ENCODE data around the gene COMMD7.

COMMD7 gene

DNA sequence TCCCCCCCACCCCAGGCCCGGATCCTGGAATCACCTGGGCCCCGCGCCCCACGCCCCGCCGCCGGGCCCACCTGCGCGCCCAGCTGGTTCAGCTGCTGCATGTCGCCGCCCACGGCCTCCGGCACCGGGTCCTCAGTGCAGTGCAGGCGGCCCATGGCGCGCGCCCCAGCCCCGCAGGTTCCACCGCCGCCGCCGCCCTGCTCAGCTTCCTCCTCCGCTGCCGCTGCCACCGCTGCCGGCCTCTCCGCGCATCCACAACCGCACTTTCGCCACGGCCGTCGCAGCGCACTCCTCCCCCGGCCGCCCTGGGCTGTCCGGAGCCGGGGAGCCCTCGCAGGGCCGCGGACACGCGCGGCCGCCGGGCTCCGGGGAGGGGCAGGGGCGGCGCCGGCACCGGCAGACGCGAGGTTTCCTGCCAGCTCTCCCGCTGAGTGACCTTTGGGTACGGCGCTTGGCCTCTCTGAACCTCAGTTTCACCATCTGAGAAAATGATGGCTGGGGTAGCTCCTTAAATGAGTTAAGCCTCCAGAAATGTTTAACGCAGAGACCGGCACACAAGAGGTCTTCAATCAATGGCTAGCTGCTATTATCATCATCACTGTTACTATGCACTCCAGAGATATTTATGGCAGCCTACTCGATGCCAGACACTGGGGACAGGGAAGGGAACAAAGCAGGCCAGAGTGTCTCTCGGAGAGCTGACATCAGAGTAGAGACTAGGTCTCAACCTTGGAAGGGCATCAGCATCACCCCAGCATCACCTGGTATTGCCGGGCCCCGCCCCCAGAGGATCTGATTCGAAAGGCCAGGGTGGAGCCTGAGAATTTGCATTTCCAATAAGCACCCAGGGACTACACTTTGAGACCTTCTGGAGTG is at the start of gene COMMD7:
TSS of gene COMMD7 (minus strand) at position 231 of the 876 bp plus-strand sequence. CDS start at position 155, 76 bp downstream.
- DNase-seq (ENCODE audit: low read depth): no peak

DNA sequence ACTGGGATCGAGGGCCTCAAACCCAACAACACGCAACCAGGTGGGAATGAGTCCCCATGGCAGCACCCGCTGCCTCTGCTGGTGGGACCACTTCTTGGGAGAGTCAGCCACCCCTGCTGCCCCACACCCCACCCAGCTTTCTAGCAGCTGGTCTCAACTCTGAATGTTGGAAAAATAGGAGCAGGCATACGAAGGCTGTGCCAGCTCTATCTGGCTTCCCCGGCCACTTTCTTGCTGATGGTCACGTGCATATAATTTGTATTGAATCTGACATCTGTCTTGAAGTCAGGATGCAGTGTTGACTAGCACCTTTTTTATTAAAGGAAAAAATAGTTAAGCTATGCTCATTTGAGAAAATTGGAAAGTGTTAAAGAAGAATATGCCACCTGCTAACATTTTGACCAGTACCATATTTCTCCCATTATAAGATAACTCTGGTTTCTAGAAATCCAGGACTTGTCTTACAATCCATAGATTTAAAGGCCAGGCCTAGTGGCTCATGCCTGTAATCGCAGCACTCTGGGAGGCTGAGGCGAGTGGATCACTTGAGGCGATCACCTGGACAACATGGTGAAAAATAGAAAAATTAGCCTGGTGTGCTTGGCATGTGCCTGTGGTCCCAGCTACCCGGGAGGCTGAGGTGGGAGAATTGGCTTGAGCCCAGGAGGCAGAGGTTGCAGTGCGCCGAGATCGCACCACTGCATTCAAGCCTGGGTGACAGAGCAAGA is 49.6 kb upstream of the COMMD7 start:
- no peak for DNase-seq (ENCODE audit: low read depth)
- no peak overlapping the region for H3K4me3 ChIP-seq (ENCODE audit: low read depth, low read length)

More for the DNA sequence above, at the start of gene COMMD7:
- H3K4me3 ChIP-seq (ENCODE audit: low read depth, low read length): peak within 1 kb of the TSS; percentile 72

DNA sequence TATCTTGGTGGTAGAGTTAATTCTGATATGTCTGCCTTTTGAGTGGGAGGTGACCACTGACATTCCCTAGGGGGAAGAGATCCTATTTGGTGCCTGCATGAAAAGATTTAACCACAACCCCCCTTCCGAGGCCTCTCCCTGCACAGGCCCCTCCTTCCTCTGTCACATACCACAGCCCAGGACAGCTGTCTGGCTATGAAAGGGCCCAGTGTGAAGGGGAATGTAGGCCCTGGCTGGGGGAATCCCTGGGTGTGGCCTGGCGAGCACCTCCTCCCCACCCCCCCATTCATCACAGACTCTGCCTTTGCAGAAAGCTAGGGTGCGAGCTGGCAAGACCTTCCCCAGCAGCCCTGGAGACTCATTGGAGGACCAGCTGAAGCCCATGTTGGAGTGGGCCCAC is 49.0 kb upstream of the COMMD7 start:
- H3K4me3 ChIP-seq (ENCODE audit: low read depth, low read length): no peak overlapping the region
- peak; percentile 44 for DNase-seq (ENCODE audit: low read depth)

DNA sequence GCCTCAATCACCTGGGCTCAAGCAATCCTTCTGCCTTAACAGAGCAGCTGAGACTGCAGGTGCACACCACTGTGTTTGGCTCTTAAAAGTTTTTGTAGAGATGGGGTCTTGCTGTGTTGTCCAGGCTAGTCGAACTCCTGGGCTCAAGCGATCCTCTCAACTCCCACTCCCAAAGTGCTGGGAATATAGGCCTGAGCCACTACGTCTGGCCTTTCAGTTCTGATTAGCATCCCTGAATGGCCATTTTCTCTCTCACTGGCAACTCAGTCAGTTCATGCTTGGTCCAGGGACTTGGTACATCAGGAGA is 47.4 kb upstream of the COMMD7 start:
- no peak for DNase-seq (ENCODE audit: low read depth)
- no peak overlapping the region for H3K4me3 ChIP-seq (ENCODE audit: low read depth, low read length)

DNA sequence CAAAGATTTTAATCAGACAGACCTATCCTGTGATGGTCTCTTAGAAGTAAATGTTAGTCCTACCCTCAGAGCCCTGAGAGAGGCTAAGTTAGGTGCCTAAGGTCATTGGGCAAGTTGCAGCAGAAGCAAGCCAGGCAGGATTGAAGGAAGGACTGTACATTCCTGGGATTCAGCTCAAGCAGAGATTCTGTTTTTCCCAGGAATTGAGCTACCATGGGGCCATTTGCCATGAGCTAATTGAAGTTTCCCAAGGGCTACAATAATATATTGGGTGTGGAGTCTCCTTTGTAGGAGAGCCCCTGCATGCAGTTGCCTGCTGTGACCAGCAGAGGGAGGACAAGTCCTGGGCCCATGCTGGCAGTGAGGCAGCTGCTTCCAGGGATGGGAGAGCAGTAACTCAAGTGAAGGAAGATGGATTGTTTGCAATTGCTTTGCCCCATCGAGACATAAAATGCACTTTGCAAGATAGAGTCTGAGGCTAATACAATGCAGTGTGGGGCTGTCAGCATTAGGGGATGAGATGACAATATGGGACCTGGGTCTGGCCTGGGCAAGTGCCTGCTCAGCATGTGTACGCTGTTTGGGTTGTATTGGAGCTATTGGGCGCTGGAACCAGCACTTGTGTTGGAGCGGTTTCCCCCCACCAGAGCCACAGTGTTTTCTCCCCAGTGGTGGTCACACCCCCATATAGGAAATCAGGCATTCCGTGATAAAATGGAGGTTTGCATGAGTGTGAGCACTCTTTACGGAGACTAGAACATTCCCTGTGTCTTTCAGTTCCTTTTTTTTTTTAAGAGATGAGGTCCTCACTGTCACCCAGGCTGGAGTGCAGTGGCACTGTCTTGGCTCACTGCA is 46.9 kb upstream of the COMMD7 start:
- H3K4me3 ChIP-seq (ENCODE audit: low read depth, low read length): no peak overlapping the region
- DNase-seq (ENCODE audit: low read depth): peak; percentile 27

DNA sequence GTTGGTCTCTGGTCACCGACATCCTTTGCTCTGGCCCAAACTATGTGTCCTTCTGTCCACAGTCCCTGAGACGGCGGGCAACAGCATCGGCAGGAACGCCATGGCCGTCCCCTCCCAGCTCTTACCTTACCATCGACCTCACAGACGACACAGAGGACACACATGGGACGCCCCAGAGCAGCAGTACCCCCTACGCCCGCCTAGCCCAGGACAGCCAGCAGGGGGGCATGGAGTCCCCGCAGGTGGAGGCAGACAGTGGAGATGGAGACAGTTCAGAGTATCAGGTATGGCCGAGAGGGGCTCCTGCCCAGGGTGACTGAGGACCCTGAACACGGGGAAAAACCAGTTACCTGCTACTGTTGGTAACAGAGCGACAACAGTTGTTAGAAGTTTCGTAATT is 43.9 kb upstream of the COMMD7 start:
- DNase-seq (ENCODE audit: low read depth): no peak

DNA sequence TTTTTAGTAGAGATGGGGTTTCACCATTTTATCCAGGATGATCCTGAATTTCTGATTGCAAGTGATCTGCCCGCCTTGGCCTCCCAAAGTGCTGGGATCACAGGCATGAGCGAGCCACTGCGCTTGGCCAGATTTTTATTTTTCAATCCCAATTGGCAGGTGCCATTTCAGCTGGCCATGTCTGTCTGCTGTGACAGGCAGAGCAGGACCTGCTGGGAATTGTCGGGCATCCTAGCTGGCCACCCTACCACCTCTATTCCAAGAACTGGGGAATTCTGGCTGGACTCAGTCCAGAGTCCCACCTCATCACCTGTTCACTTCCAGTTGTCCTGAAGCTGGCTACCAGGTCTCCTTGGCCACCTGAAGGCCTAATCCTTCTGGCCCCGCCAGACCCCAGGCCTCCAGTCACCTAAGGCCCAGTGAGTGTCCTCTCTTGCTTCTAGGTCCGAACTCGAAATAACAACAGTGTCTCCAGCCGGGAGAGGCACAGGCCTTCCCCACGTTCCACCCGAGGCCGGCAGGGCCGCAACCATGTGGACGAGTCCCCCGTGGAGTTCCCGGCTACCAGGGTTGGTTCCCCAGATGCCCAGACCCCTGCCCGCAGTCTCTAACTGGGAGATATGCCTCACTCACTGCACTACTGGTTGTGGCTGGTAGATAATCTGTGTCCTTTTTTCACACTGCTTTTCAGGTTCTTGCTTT is 42.9 kb upstream of the COMMD7 start:
- H3K4me3 ChIP-seq (ENCODE audit: low read depth, low read length): no peak overlapping the region
- no peak for DNase-seq (ENCODE audit: low read depth)

More for the DNA sequence above, 43.9 kb upstream of the COMMD7 start:
- H3K4me3 ChIP-seq (ENCODE audit: low read depth, low read length): no peak overlapping the region

DNA sequence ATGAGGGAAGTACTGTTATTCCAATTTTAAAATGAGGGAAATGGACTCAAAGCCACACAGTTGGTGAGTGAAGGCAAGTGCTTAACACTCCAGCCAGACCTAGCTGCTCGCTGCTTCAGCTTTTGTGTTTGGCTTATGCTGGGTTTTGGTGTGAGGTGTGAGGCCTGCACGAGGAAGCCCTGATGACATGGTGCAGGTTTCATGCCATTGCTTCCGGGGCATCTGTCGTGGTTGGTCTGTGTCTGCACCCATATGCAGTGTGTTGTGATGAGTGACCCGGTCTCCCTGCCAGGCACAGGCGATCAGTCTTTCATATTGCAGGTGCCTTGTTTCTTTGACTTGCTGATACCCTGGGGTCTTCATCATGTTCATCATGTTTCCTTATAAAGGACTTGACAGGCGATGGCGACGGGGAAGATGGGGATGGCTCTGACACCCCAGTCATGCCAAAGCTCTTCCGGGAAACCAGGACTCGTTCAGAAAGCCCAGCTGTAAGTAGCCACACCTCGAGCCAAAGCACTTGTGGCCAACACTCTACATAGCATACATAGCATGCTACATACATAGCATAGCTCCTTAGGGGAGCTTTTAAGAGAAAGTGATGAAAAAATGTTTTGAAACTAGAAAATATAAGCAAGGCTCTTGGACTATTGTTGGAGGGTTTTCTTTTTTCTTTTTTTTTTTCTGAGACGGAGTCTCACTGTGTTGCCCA is 41.3 kb upstream of the COMMD7 start:
- DNase-seq (ENCODE audit: low read depth): no peak
- H3K4me3 ChIP-seq (ENCODE audit: low read depth, low read length): no peak overlapping the region

DNA sequence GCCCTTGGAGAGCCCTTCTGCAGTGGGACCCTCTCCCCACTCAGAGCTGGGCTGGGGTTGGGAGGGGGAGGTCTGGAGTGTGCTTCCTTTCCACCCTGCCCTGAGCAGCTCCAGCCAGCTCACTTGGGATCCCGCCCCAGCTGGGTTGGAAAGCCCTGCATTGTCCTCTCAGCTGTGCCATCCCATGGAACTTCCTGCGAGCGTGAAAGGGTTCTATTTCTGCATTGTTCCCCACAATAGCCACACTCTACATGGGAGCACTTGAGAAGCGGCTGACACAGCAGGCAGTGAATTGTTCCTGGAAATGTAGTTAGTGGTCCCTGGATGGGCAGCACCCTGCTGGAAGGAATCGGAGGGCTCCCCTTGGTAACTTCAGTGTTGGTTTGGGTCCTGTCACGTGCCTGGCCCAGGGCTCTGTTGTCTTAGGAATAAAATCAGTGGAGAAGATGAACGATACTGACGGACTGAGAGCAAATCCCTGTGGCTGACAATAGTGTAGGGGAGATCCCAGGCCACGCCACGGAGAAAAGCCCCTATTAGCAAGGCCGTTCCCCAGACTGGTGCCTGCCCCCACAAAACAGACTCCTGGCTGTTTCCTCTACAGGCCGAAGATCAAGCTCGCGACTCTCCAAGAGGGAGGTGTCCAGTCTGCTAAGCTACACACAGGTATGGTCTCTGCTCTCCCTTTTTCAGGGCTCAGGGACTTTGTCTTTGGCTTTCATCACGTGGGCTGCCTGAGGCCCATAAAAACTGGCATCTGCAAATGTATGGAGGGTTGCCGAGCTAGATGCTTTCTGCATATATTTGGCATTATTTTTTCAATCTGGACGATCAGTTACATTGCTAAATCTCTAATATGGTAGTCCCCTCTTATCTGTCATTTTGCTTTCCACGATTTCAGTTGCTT is 37.7 kb upstream of the COMMD7 start:
- no peak for DNase-seq (ENCODE audit: low read depth)
- H3K4me3 ChIP-seq (ENCODE audit: low read depth, low read length): no peak overlapping the region

DNA sequence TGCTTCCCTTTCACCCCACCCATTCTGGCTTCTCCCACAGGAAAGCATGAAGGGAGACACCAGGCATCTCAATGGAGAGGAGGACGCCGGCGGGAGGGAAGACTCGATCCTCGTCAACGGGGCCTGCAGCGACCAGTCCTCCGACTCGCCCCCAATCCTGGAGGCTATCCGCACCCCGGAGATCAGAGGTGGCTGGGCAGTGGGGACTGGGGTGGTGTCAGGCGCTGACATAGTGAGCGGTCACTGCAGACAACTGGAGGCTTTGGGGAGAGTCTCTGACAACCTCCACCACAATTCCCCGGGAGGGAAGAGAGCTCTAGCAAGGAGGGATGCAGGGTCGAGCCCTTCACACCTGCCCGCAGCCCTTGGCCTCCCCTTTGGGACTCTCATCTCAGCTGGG is 37.0 kb upstream of the COMMD7 start:
- no peak overlapping the region for H3K4me3 ChIP-seq (ENCODE audit: low read depth, low read length)
- no peak for DNase-seq (ENCODE audit: low read depth)

DNA sequence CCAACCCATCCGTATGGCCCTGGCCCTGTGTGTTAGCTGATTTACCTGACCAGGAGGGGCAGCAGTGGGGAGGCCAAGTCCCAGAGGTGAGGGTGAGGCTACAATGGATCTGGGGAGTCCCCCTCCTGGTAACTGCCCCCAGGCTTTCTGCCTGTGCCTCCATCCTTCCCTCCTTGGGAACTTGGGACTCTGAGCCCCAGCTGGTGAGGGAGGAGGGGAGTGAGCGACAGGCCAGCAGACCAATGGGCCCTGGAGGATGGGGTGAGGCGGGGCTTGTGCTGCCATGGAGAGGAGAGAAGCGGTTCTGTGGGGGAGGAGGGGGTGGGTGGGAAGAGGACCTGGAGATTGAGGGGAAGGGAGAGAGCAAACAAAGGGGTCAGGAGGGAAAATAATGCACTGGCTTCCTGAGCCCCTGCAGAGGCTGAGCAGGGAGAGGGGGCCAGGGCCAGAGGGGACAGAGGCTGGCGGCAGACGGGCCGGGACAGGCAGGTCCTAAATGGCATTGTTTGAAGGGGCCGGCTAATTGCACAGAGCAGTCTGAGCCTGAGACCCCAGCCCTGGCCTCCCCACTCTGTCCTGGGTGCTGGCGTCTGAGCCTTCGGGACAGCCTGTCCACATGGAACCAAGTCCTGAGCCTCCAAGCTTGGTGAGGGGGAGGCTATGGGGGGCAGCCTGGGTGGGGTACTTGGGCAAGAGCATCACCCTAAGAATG is 36.4 kb upstream of the COMMD7 start:
- no peak overlapping the region for H3K4me3 ChIP-seq (ENCODE audit: low read depth, low read length)
- no peak for DNase-seq (ENCODE audit: low read depth)

DNA sequence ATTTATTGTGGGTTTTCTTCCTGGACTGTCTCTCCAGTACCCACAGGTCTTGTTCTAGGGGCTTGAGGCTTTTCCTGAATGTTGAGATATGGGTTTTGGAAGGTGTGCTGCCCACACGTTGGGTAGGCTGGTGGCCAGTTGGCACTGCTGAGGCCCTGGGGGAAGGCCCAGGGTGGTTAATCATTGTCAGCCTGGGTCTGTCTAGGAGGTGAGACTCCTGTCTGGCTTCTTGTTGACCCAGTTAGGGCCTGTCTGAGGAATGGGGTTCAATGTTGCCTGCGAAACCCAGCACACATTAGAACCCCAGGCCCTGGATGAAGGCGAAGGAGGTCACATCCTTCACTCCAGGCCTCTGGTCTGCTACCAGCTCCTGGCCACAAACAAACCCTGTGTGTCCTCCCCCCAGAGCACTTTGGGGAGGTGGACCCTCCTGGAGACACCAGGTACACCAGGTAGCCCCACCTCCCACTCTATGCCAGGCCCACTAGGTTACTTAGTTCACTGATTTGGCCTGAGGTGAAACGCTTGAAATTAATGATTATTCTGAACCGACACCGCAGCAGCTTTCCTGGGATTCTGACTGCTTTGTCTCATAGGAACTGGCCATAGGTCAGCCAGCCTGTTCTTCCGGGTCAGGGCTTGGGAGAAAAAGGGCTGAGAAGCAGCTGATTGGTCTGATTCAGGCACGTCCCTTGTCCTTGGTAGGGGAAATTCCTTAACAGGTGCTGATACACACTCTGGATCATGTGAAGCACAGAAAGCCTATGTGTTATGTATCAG is 34.1 kb upstream of the COMMD7 start:
- no peak for DNase-seq (ENCODE audit: low read depth)
- no peak overlapping the region for H3K4me3 ChIP-seq (ENCODE audit: low read depth, low read length)

DNA sequence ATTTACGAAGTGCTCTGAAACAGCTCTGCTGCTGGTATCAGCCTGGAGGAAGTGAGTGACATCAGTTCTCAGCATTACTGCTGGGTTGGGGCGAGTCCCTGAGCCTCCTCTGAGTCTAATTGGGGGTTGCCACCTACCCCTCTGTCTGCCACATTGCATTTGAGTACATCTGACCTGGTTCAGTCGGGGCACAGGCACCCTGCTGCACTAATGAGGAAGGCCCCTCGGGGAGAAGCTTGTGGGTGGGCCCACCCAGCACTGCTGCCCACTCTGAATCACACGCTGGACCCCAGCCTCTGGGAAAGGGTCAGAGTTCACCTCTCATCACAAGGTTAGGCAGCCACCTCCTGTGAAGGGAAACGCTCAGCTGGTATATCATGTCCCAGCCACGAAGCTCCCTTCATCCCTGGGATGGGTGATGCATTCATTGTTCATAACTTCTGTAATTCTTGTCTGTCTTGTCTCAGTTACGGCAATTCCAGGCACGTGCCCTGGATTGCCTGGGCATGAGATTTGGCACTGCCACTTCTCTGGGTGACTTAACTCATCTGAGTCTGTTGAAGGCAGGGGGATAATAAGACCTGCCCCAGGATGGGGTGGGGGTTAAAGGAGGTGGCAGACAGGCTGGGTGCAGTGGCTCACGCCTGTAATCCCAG is 32.2 kb upstream of the COMMD7 start:
- no peak for DNase-seq (ENCODE audit: low read depth)
- no peak overlapping the region for H3K4me3 ChIP-seq (ENCODE audit: low read depth, low read length)

DNA sequence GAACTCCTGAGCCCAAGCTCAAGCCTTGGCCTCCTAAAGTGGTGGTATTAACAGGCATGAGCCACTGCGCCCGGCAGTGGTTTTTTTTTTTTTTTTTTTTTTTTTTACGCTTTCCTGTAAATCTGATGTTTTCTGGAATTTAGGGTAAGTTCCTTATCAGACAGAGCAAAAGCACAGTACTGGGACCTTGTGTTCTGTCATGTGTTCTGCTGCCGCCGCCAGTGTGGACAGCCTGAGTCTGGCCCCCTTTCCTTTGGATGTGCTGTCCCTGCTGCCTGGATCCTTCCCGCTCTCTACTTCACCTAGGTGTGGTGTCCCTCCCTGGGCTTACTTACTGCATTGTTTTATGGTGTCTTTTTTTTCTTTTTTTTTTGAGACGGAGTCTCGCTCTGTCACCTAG is 30.6 kb upstream of the COMMD7 start:
- DNase-seq (ENCODE audit: low read depth): no peak
- H3K4me3 ChIP-seq (ENCODE audit: low read depth, low read length): no peak overlapping the region

DNA sequence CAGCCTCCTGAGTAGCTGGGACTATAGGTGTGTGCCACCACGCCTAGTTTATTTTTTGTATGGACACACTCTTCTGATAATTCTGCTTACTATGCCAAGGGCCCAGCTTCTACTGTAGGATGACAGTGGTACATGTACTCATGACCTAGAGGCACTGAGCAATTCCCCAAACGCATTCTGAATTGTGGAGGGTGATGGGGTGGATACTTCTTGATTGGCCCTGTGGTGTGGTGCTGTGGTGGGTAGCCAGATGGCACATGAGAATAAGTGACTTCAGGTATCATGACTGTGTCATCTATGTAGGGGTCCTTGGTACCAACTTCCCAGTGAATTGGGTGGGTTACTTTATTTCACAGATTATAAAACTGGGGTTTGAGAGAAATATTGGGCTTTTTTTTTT is 30.0 kb upstream of the COMMD7 start:
- DNase-seq (ENCODE audit: low read depth): no peak
- H3K4me3 ChIP-seq (ENCODE audit: low read depth, low read length): no peak overlapping the region

DNA sequence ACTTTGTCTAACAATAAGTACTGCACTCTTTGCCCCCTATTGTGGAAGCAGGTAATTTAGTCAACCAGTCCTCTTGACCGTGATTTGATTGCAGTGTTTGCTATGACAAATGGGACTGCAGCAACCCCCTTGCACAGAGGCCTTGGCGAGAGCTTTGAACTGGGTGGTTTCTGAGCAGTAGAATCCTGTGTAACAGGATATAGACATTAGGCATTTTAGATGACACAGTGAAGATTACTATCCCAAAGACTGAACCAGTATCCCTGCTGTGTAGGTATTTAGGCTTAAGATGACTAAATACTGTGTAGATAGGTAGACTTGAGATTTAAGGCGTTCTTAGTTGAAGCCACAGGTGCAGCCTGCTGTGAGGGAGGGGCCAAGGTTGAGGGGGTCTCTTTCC is 28.8 kb upstream of the COMMD7 start:
- DNase-seq (ENCODE audit: low read depth): no peak
- H3K4me3 ChIP-seq (ENCODE audit: low read depth, low read length): no peak overlapping the region

Data from skeletal muscle cell (primary cell).